HepG2 (cell line): ENCODE measurements around the gene TPRN. TPM values are rescaled to one million over a fixed set of nuclear protein-coding genes. Genes with fewer than 3 reads are reported as not detected.

Experiments
- AGO2 ChIP-seq: fragments of 200-400 bp; formaldehyde crosslinking; optimal IDR thresholded peaks from 2 replicates; pipeline ENCODE3; 2017; ENCODE audit warnings: mild to moderate bottlenecking, low read depth, low read length, moderate library complexity
- EED ChIP-seq: sonication (generic); formaldehyde crosslinking; IDR thresholded peaks from 2 replicates; pipeline ENCODE4 v1.5.0; 2020; ENCODE audit warnings: mild to moderate bottlenecking, missing genetic modification reagents
- ELF3 ChIP-seq: IDR thresholded peaks from 2 replicates; pipeline ENCODE4 v1.6.1; 2016; ENCODE audit warnings: missing genetic modification reagents, missing compliant biosample characterization
- HOMEZ ChIP-seq: IDR thresholded peaks from 2 replicates; pipeline ENCODE4 v1.6.1; 2016; ENCODE audit warnings: low read depth
- KAT8 ChIP-seq: IDR thresholded peaks from 2 replicates; pipeline ENCODE4 v1.6.1; 2016; ENCODE audit warnings: missing genetic modification reagents, missing compliant biosample characterization
- MEF2D ChIP-seq: sonication (generic); formaldehyde crosslinking; IDR thresholded peaks from 2 replicates; pipeline ENCODE4 v1.5.1; 2020; ENCODE audit warnings: mild to moderate bottlenecking, missing genetic modification reagents
- MIER3 ChIP-seq: IDR thresholded peaks from 2 replicates; pipeline ENCODE4 v1.6.1; 2016; ENCODE audit warnings: missing compliant biosample characterization, borderline replicate concordance
- MXD3 ChIP-seq: IDR thresholded peaks from 2 replicates; pipeline ENCODE4 v1.6.1; 2016; ENCODE audit warnings: mild to moderate bottlenecking, missing biosample characterization, missing genetic modification reagents
- POLR2AphosphoS5 ChIP-seq: IDR thresholded peaks from 2 replicates; pipeline ENCODE4 v1.6.1; 2012; ENCODE audit warnings: low read depth, low read length
- RFX5 ChIP-seq: IDR thresholded peaks from 2 replicates; pipeline ENCODE4 v1.6.1; 2011; ENCODE audit warnings: low read depth, low read length, improper control_type of control experiment
- SAFB2 ChIP-seq: sonication (generic); formaldehyde crosslinking; IDR thresholded peaks from 2 replicates; pipeline ENCODE4 v1.5.1; 2020; ENCODE audit warnings: missing genetic modification reagents, low read depth, mild to moderate bottlenecking, borderline replicate concordance
- ZNF18 ChIP-seq: sonication (generic); formaldehyde crosslinking; IDR thresholded peaks from 2 replicates; pipeline ENCODE4 v1.8.0; 2022; ENCODE audit warnings: mild to moderate bottlenecking, missing genetic modification reagents; ENCODE audit not compliant: insufficient replicate concordance
- ZNF235 ChIP-seq: sonication (generic); formaldehyde crosslinking; IDR thresholded peaks from 2 replicates; pipeline ENCODE4 v1.8.1; 2023; ENCODE audit warnings: mild to moderate bottlenecking, missing genetic modification reagents, borderline replicate concordance
- ZNF547 ChIP-seq: sonication (generic); formaldehyde crosslinking; IDR thresholded peaks from 2 replicates; pipeline ENCODE4 v1.5.1; 2020; ENCODE audit warnings: mild to moderate bottlenecking, missing genetic modification reagents
- ZNF549 ChIP-seq: sonication (generic); formaldehyde crosslinking; IDR thresholded peaks from 2 replicates; pipeline ENCODE4 v1.5.0; 2020; ENCODE audit warnings: missing genetic modification reagents
- ZNF614 ChIP-seq: IDR thresholded peaks from 2 replicates; pipeline ENCODE4 v1.6.1; 2018; ENCODE audit warnings: missing biosample characterization, missing genetic modification reagents, inconsistent platforms, borderline replicate concordance
- ZSCAN12 ChIP-seq: sonication (generic); formaldehyde crosslinking; IDR thresholded peaks from 2 replicates; pipeline ENCODE4 v1.9.0; 2021; ENCODE audit warnings: mild to moderate bottlenecking, missing genetic modification reagents
- polyA plus RNA-seq, 8 experiments: library from polyadenylated mRNA; depleted of rRNA in 3 of 8; stranded (reverse) in 7 of 8; unstranded in 1 of 8; fragments of >200 nt; fragmentation: Illumina TruSeq in 4 of 8; extraction: Trizol in 4 of 8; gene quantifications; 2 replicates each; pipeline versions ENCODE4 v1.2.1 to v1.2.3, GENCODE V29; 2011 to 2016; ENCODE audit warnings: low read depth in 4 of 8, missing spikeins in 1 of 8, mixed read lengths in 1 of 8; ENCODE audit not compliant: insufficient read depth in 1 of 8
- total RNA-seq, 5 experiments: library from RNA; depleted of rRNA; stranded (reverse); fragments of >200 nt; fragmentation: Illumina TruSeq; extraction: Trizol; gene quantifications; 2 replicates each; pipeline ENCODE4 v1.2.3, GENCODE V29; 2016; ENCODE audit warnings: low read depth in 1 of 5
- TF ChIP-seq, protein P1 (sequence below): IDR thresholded peaks from 2 replicates; pipeline ENCODE4 v1.6.1; 2016; ENCODE audit warnings: mild to moderate bottlenecking
- TF ChIP-seq, protein P2 (sequence below): IDR thresholded peaks from 2 replicates; pipeline ENCODE4 v1.6.1; 2012; ENCODE audit warnings: inconsistent platforms
- TF ChIP-seq, protein P3 (sequence below): sonication (generic); formaldehyde crosslinking; IDR thresholded peaks from 2 replicates; pipeline ENCODE4 v1.9.0; 2021; ENCODE audit warnings: missing genetic modification reagents, borderline replicate concordance

The TPRN gene
- total and polyA plus RNA-seq, 2 of the 13 experiments (the other 11 are each of a cell fraction or from before 2014, with no cell fraction given) = 10.1 to 19.2 TPM

DNA sequence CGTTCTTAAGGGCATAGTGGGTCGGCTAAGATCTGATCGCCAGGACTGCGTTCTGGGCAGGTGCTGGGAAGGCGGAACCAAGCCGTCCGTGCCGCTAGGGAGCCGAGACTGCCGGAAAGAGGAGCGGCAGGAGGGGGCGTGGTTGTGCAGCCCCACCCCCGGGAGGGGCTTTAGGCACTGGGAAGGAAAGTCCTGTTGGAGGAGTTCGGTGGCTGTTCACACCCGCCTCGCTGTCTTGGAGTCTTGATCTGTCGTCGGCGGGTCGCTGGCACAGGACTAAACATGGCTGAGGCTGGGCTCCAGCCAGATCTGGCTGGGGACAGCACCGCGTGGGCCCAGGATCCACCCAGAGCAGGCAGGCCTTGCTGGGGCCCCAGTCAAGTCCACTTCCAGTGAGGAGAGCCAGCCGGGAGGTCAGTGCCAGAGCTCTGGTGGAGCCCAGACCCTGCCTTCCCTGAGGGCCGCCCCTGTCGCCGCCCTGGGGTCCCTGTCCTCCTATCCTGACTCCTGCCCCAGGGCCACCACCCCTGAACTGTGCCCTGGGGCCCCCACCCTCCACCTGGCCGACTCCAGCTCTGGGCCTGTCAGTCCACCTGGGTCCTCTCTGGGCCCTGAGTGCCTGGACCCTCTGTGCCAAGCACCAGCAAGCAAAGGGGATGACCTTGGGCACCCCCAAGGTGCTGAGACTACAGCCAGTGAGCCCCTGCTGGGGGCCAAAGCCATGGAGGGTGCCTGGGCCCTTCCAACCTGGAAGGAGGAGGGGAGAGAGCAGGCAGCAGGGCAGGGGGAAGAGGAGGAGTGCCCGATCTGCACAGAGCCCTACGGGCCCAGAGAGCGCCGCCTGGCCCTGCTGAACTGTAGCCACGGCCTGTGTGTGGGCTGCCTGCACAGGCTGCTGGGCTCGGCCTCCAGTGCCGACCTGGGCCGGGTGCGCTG, 17.0 kb upstream of the TPRN start (continued):
- TF ChIP-seq MIER3 (CRISPR knock-in tag) (no peak), EED (no peak), MXD3 (CRISPR knock-in tag) (peak; percentile 55; the same call in 1 of the 2 replicates), ZNF235 (0 out of 2 replicates have a peak, but pooled peaks have one; percentile 28), KAT8 (no peak; the same call in 1 of the 2 replicates), POLR2AphosphoS5 (peak; percentile 86), ZNF614 (CRISPR knock-in tag) (peak; percentile 73; the same call in 1 of the 2 replicates), ZNF547 (CRISPR knock-in tag) (peak; percentile 71), ELF3 (peak; percentile 58; the same call in 1 of the 2 replicates), ZNF549 (CRISPR knock-in tag) (no peak), MEF2D (no peak), ZNF18 (CRISPR knock-in tag) (peak; percentile 94), HOMEZ (peak; percentile 34; the same call in 1 of the 2 replicates), AGO2 (peak; percentile 87), SAFB2 (CRISPR knock-in tag) (no peak), RFX5 (no peak), ZSCAN12 (CRISPR knock-in tag) (no peak)
- TF ChIP-seq, protein P1, sequence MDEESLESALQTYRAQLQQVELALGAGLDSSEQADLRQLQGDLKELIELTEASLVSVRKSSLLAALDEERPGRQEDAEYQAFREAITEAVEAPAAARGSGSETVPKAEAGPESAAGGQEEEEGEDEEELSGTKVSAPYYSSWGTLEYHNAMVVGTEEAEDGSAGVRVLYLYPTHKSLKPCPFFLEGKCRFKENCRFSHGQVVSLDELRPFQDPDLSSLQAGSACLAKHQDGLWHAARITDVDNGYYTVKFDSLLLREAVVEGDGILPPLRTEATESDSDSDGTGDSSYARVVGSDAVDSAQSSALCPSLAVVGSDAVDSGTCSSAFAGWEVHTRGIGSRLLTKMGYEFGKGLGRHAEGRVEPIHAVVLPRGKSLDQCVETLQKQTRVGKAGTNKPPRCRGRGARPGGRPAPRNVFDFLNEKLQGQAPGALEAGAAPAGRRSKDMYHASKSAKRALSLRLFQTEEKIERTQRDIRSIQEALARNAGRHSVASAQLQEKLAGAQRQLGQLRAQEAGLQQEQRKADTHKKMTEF (CRISPR knock-in tag) = no peak
- TF ChIP-seq, protein P2, sequence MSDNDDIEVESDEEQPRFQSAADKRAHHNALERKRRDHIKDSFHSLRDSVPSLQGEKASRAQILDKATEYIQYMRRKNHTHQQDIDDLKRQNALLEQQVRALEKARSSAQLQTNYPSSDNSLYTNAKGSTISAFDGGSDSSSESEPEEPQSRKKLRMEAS = no peak
- TF ChIP-seq, protein P3, sequence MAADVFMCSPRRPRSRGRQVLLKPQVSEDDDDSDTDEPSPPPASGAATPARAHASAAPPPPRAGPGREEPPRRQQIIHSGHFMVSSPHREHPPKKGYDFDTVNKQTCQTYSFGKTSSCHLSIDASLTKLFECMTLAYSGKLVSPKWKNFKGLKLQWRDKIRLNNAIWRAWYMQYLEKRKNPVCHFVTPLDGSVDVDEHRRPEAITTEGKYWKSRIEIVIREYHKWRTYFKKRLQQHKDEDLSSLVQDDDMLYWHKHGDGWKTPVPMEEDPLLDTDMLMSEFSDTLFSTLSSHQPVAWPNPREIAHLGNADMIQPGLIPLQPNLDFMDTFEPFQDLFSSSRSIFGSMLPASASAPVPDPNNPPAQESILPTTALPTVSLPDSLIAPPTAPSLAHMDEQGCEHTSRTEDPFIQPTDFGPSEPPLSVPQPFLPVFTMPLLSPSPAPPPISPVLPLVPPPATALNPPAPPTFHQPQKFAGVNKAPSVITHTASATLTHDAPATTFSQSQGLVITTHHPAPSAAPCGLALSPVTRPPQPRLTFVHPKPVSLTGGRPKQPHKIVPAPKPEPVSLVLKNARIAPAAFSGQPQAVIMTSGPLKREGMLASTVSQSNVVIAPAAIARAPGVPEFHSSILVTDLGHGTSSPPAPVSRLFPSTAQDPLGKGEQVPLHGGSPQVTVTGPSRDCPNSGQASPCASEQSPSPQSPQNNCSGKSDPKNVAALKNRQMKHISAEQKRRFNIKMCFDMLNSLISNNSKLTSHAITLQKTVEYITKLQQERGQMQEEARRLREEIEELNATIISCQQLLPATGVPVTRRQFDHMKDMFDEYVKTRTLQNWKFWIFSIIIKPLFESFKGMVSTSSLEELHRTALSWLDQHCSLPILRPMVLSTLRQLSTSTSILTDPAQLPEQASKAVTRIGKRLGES (CRISPR knock-in tag) = no peak
